ENCODE results near the gene KMT2B.

Gene KMT2B

DNA sequence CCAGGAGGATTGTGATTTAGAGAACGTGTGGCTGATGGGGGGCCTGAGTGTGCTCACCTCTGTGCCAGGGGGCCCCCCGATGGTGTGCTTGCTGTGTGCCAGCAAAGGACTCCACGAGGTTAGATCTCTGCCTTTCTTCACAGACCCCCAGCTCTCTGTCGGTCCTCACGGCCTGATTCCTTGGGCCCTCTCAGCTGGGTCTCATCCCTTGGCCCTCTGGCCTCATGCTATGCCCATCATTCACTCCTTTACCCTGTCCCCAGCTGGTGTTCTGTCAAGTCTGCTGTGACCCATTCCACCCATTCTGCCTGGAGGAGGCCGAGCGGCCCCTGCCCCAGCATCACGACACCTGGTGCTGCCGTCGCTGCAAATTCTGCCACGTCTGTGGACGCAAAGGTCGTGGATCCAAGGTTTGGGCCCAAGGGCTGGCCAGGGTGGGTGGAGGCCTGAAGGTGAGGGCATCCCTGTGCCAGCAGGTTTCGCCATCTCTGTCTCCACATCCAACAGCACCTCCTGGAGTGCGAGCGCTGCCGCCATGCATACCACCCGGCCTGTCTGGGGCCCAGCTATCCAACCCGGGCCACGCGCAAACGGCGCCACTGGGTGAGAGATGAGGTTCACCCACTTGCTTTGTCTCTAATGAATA is 7.5 kb downstream of the KMT2B start:
- DNase-seq (ENCODE audit: low spot score), result no peak

DNA sequence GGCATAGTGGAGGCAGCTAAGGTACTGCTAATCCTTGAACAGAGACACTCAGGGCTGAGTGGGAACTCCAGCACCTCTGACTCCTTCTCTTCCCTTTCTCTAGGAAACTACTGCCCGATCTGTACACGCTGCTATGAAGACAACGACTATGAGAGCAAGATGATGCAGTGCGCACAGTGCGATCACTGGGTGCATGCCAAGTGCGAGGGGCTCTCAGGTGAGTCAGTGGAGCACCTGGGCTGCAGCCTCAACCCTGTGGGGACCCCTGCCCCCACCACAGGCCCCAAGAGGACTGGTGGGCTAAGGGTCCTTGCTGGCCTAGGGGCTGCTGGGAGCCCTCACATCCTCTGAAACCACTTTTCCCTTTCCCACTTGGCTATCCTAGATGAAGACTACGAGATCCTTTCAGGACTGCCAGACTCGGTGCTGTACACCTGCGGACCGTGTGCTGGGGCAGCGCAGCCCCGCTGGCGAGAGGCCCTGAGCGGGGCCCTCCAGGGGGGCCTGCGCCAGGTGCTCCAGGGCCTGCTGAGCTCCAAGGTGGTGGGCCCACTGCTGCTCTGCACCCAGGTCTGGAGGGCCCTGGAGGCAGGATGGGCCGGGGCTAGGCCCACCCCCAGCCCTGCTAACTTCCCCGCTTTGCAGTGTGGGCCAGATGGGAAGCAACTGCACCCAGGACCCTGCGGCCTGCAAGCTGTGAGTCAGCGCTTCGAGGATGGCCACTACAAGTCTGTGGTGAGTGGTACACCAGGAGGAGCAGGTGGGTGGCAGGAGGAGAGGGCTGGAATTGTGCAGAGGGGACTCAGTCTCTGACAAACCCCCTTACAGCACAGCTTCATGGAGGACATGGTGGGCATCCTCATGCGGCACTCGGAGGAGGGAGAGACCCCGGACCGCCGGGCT is 9.5 kb downstream of the KMT2B start:
- DNase-seq (ENCODE audit: low spot score), result peak; percentile 8

DNA sequence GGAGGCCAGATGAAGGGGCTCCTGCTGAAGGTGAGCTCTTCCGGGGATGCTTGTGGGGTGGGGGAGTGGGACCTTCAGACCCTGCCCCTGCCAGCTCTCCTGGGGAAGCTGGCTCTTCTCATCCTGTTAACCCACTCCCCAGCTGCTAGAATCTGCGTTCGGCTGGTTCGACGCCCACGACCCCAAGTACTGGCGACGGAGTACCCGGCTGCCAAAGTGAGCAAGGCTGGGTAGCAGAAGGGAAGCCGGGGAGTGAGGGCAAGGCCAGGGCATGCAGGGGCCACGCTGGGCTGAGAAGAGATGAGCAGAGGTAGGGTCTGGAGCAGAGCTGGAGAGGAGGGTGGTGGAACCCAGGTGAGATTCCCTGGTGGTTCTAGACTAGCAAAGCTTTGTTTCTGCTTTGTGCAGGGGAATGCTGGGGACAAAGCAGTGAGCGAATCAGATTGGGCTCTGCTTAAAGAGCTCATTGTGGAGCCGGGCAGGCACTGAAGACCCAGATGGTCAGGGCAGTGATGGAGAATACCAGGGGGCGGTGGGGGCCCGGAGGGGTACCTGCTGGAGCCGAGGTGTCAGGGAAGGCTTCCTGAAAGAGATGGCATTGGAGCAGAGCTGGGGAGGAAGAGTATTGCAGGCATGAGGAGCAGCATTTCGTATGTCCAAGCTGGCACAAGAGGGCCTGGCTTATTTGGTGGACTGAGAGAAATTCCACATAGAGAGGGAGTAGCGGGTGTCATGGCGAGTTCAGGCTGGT is 10.3 kb downstream of the KMT2B start:
- peak; percentile 8 for DNase-seq (ENCODE audit: low spot score)

DNA sequence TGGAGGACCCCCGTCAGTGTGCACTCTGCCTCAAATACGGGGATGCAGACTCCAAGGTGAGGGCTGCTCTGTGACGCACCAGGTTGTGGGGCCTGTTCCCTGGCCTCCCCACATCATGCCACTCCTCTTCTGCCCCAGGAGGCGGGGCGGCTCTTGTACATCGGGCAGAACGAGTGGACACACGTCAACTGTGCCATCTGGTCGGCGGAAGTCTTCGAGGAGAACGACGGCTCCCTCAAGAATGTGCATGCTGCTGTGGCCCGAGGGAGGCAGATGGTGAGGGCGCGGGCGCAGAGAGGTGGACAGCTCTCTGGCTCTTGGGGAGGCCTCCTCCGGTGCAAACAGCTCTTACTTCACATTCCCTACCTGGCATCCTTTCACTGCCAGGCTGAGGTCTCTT is 11.2 kb downstream of the KMT2B start:
- DNase-seq (ENCODE audit: low spot score), result peak; percentile 3

DNA sequence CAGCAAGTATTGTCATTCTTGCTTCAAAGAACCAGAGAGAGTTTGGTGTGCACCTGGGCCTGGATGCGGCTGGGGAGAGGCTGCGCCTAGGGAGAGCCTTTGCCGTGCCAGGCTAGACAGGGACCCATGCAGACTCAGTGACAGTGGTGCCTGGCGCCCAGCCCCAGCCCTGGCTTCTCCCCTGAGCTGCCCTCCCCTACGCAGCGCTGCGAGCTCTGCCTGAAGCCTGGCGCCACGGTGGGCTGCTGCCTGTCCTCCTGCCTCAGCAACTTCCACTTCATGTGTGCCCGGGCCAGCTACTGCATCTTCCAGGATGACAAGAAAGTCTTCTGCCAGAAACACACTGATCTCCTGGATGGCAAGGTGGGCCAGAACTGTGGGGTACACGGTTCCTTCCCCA is 12.0 kb downstream of the KMT2B start:
- peak; percentile 3 for DNase-seq (ENCODE audit: low spot score)

DNA sequence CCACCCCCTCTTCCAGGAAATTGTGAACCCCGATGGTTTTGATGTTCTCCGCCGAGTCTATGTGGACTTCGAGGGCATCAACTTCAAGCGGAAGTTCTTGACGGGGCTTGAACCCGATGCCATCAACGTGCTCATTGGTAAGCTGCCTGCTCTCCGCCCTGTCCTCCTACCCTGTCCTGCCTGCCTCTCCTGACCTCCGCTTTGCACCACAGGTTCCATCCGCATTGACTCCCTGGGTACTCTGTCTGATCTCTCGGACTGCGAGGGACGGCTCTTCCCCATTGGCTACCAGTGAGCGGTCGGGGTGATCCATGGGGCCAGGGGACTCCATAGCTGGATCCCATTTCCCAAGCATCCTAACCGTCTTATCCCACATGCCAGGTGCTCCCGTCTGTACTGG is 12.5 kb downstream of the KMT2B start:
- no peak for DNase-seq (ENCODE audit: low spot score)

DNA sequence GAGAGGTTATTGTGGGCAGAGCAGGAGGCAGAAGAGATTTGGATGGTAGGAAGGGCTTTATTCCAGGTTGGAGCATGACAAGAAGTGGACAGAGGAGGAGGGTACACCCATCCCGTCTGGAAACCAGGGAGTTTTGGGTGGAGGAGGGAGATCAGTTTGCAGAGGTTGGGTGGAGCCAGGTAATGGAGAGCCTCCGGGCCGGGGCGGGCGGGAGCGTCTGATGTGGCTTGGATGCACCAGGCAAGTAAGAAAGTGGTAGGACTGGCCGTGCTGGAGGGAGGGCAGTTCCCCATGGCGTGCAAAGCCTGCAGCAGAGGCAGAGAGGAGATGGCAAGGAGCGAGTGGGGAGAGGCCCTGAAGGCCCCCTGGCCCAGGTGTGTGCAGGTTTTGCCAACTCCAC is 13.6 kb downstream of the KMT2B start:
- DNase-seq (ENCODE audit: low spot score), result peak; percentile 1

DNA sequence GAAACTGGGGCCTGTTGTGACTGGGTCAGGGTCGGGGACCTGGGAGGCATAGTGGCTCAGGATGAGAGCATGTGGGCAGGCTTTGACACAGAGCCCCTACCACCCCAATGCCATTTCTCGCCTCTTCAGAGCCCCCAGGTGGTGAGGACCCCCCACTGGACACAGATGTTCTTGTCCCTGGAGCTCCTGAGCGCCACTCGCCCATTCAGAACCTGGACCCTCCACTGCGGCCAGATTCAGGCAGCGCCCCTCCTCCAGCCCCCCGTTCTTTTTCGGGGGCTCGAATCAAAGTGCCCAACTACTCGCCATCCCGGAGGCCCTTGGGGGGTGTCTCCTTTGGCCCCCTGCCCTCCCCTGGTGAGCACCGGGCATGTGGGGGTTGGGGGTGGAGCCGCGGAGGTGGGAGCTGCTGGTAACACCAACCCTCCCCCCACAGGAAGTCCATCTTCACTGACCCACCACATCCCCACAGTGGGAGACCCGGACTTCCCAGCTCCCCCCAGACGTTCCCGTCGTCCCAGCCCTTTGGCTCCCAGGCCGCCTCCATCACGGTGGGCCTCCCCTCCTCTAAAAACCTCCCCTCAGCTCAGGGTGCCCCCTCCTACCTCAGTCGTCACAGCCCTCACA is 14.1 kb downstream of the KMT2B start:
- peak; percentile 15 for DNase-seq (ENCODE audit: low spot score)

DNA sequence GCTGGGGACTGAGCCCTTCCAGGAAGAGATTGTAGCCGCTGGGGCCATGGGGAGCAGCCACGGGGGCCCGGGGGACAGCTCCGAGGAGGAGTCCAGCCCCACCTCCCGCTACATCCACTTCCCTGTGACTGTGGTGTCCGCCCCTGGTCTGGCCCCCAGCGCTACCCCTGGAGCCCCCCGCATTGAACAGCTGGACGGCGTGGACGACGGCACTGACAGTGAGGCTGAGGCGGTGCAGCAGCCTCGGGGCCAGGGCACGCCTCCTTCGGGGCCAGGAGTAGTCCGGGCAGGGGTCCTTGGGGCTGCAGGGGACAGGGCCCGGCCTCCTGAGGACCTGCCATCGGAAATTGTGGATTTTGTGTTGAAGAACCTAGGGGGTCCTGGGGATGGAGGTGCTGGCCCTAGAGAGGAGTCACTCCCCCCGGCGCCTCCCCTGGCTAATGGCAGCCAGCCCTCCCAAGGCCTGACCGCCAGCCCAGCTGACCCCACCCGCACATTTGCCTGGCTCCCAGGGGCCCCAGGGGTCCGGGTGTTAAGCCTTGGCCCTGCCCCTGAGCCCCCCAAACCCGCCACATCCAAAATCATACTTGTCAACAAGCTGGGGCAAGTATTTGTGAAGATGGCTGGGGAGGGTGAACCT is 14.9 kb downstream of the KMT2B start:
- DNase-seq (ENCODE audit: low spot score), result peak; percentile 17

DNA sequence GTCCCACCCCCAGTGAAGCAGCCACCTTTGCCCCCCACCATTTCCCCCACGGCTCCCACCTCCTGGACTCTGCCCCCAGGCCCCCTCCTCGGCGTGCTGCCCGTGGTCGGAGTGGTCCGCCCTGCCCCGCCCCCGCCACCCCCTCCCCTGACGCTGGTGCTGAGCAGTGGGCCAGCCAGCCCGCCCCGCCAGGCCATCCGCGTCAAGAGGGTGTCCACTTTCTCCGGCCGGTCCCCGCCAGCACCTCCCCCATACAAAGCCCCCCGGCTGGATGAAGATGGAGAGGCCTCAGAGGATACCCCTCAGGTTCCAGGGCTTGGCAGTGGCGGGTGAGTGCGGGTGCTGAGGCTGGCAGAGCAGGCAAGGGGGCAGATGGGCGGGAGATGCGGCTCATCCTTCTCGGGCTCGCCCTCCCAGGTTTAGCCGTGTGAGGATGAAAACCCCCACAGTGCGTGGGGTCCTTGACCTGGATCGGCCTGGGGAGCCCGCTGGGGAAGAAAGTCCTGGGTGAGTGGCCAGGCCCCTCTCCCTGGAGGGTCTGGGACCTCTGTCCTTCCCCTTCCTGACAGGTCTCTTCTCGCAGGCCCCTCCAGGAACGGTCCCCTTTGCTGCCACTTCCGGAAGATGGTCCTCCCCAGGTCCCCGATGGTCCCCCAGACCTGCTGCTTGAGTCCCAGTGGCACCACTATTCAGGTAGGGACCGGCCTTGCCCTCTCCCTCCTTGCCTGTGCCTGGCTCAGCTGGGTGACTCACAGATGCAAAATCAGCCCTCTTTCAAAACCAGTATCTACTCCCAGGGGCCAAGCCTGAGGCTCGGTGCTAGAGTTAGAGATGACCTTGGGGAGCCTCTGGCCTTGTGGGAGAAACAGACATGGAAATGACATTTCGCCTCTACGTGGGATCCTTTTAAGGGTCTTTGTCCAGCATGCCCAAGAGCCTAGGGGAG is 15.7 kb downstream of the KMT2B start:
- DNase-seq (ENCODE audit: low spot score), result peak; percentile 11

DNA sequence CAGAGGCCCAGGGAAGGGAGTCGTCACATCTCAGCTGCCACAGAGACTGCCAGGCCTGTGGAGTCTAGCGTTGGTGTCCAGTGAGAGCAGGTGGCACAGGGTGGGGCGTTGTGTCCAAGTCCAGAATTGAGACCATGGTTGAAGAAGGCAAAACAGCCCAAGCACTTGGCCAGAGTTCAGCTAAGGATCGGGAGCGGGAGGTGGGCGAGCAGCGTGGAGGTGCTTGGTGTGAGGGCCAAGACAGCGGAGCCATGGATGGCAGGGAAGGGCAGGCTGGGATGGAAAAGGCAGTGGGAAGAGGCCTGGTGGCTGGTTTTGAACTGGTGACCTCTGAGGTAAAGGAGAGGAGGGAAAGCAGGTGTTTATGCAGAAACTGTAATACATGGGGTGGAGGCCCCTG is 16.5 kb downstream of the KMT2B start:
- peak; percentile 1 for DNase-seq (ENCODE audit: low spot score)

DNA sequence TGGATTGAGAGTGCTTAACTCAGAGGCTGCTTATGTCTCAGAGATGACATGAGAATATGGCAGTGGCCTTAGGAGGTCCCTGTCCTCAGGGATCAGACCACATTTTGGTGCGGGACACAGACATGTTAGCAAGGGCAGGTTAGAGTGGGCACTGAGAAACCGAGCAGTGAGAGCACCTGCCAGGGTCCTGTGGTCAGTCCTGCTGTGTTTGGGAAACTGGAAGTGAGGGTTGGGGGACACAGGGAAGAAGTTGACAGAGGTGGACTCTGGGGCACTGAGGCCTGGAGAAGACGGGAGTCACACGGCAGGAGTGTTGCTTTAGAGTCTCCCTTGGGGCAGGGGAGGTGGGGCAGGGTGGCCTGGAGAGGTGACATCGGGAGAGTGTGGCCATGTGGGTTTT is 17.1 kb downstream of the KMT2B start:
- no peak for DNase-seq (ENCODE audit: low spot score)

DNA sequence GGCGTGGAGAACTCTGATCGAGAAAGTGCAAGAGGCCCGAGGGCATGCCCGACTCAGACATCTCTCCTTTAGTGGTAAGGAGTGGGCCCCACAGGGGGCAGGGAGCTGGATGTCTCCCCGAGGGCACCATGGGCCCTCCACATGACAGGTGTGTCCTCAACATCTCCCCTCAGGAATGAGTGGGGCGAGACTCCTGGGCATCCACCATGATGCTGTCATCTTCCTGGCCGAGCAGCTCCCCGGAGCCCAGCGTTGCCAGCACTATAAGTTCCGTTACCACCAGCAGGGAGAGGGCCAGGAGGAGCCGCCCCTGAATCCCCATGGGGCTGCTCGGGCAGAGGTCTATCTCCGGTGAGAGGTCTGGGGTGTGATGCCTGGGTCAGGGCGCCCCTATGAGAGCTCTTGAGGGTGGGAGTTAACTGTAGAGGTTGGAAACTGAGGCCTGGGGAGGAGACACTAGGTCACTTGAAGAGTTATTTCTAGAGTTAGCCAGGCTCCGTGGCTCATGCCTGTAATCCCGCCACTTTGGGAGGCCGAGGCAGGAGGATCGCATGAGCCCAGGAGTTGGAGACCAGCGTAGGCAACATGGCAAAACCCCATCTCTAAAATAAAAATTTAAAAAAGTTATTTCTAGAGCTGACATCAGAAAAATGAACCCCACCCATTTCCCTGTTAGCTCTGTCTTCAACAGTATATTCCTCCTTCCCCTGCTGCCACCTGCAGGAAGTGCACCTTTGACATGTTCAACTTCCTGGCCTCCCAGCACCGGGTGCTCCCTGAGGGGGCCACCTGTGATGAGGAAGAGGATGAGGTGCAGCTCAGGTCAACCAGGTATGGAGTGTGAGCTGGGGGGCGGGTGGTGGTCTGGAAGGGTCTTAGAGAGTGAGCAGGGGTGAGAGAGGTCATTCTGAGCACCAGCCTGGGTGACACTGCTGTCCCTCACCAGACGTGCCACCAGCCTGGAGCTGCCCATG is 19.4 kb downstream of the KMT2B start:
- DNase-seq (ENCODE audit: low spot score), result peak; percentile 14

DNA sequence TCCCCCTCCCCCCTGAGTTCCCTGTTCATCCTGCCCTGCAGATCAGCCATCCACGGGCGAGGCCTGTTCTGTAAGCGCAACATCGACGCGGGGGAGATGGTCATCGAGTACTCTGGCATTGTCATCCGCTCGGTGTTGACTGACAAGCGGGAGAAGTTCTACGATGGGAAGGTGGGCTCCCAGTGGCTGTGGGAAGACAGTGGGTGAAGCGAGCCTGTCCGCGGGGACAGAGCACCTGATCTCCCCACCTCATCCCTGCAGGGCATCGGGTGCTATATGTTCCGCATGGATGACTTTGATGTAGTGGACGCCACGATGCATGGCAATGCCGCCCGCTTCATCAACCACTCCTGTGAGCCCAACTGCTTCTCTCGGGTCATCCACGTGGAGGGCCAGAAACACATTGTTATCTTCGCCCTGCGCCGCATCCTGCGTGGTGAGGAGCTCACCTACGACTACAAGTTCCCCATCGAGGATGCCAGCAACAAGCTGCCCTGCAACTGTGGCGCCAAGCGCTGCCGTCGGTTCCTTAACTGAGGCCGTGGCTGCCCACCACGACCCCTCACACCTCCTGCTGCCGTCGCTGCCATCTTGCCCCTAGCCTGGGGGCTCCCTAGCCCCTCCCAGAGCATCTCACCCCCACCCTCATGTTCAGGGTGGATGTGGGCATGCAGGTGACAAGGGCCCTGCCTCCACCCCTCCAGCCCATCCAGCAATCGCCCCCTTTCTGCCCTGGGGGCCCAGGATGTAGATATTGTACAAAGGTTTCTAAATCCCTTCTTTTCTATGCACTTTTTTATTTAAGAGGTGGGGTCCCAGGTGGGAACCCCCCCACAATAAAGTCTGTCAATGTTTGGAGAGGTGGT is 20.5 kb downstream of the KMT2B start:
- DNase-seq (ENCODE audit: low spot score), result peak; percentile 5

DNA sequence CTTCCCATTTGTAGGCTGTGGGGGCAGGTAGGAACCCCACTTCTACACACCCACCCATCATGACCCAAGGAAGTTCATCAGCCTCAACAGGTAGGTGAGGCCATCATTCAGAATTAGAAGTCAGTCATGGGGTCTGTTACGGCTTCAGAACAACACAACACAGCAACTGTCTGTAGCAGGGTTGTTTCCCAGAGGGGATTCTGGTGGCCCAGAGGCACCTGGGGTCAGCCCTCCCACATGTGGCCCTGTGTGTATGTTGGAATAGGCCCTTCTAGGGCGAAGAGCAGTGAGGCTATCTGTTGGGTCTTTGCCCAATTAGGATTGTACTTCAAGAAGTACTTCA is 21.1 kb downstream of the KMT2B start:
- no peak for DNase-seq (ENCODE audit: low spot score)

DNA sequence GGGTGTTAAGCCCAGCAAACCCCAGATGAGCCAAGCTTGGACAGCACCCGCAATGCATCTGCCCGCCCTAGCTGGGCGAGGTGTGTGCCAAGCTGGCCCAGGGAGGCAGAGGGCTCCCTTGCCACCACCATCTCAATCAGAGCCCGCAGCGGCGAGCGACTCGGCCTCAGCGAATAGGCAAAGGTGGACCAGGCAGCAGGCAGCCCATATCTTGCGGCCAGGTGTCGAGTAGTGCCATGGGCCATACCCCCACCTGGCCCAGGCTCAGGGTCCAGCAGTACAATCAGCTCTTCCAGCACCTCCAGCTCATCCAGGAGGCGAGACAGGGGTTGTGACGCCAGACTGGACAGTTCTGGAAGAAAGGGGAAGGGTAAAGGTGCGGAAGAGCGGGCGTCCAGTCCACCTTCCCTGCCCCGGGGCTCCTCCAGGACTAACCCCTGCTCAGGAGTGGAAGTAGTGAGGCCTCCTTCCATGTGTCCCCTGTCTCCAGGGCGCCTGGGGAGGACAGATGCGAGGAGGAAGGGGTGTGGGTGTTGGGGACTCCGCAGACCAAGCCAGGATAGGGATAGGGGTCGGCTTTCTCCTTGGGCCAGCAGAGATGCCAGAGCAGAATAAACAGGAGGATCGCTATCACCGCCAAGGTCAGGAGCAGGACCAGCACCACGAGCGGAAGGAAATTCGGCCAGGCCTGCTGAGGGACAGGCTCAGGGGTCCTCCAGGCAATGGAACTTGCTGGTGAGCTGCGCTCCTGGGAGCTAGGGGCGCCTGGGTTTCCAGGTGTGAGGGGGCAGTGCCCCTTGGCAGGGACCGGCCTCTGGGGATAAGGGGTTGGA is 21.7 kb downstream of the KMT2B start:
- peak; percentile 38 for DNase-seq (ENCODE audit: low spot score)

DNA sequence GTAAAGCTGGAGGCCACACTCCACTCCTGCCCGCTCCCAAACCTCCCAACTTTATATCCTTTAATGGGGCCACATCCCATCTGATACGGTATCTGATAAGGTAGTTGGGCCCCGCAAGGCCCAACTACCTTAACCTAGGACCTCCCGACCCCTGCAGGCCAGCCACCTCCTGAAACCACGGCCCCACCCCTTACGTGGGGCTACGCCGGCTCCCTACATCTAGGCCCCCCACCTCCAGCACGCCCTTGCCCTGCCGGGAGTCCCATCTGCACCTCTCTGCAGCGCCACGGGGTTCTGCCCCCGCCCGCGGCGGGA is 22.3 kb downstream of the KMT2B start:
- no peak for DNase-seq (ENCODE audit: low spot score)
